A549 (cell line): ENCODE results near the gene NEK4. TPM values are rescaled to one million over a fixed set of nuclear protein-coding genes. Genes with fewer than 3 reads are reported as not detected.

ENCODE experiments used
- ATAC-seq, 2 experiments: fragments of 200-7000 bp in 1 of 2; fragments of >200 bp in 1 of 2; cut with Nextera tagmentation in 1 of 2; cut with Tn5 transposase in 1 of 2; 3 replicates each; pipeline versions ENCODE4 v1.8.0 to v1.9.1; 2018 to 2020; ENCODE audit warnings: mild to moderate bottlenecking in 1 of 2, moderate library complexity in 1 of 2
- CTCF ChIA-PET: fragments of 300-600 bp; sonication (Branson Sonifier 250); formaldehyde crosslinking; extraction: SDS; loops from one replicate; lab custom pipeline; 2021; ENCODE audit warnings: antibody characterized with exemption, inconsistent platforms; lab: Yijun Ruan, JAX
- POLR2A ChIA-PET: fragments of 350-600 bp; formaldehyde crosslinking; extraction: SDS; loops from one replicate; lab custom pipeline; 2021; ENCODE audit warnings: antibody characterized with exemption, inconsistent platforms; lab: Yijun Ruan, JAX
- DNase-seq, 2 experiments: peaks; one replicate each; pipeline versions ENCODE4 v3.0.0 to v3.0.0-alpha.2; 2011 to 2016; ENCODE audit warnings: low read depth in 1 of 2, low spot score in 1 of 2
- FAIRE-seq: peaks from 2 replicates; lab custom pipeline; 2011; peaks lifted over from hg19 to GRCh38; lab: Jason Lieb, UNC
- H3K27ac ChIP-seq, 2 experiments: fragments of >200 bp; sonication (Bioruptor Twin); formaldehyde crosslinking; 3 replicates each; pipeline ENCODE4 v1.5.1; 2016 to 2017
- H3K4me1 ChIP-seq: fragments of >200 bp; sonication (Bioruptor Twin); formaldehyde crosslinking; 3 replicates; pipeline ENCODE4 v1.6.1; 2016
- H3K4me2 ChIP-seq: fragments of >200 bp; sonication (Bioruptor Twin); formaldehyde crosslinking; 3 replicates; pipeline ENCODE4 v1.6.1; 2016
- H3K4me3 ChIP-seq: fragments of >200 bp; sonication (Bioruptor Twin); formaldehyde crosslinking; 3 replicates; pipeline ENCODE4 v1.5.1; 2016
- H3K9me3 ChIP-seq: fragments of >200 bp; sonication (Bioruptor Twin); formaldehyde crosslinking; 3 replicates; pipeline ENCODE4 v1.6.1; 2016
- BCL3 ChIP-seq: fragments of >200 bp; sonication (Bioruptor Twin); formaldehyde crosslinking; IDR thresholded peaks from 3 replicates; pipeline ENCODE4 v1.6.1; 2016
- CBX2 ChIP-seq: fragments of 200-600 bp; sonication (generic); IDR thresholded peaks from 2 replicates; pipeline ENCODE4 v1.6.1; 2016; ENCODE audit warnings: low read depth, mild to moderate bottlenecking, borderline replicate concordance
- CHD4 ChIP-seq: fragments of 200-600 bp; sonication (generic); IDR thresholded peaks from 2 replicates; pipeline ENCODE4 v1.6.1; 2016; ENCODE audit warnings: antibody characterized with exemption, mild to moderate bottlenecking, borderline replicate concordance
- CTCF ChIP-seq: fragments of >200 bp; sonication (Bioruptor Twin); formaldehyde crosslinking; IDR thresholded peaks from 3 replicates; pipeline ENCODE4 v1.5.1; 2016
- E2F6 ChIP-seq: IDR thresholded peaks from 2 replicates; pipeline ENCODE4 v1.6.1; 2012; ENCODE audit warnings: low read depth, borderline replicate concordance
- EHMT2 ChIP-seq: fragments of 200-600 bp; sonication (generic); IDR thresholded peaks from 2 replicates; pipeline ENCODE4 v1.6.1; 2016; ENCODE audit warnings: antibody characterized with exemption, low read depth, mild to moderate bottlenecking, moderate library complexity
- EP300 ChIP-seq, 2 experiments: fragments of >200 bp; sonication (Bioruptor Twin); formaldehyde crosslinking; IDR thresholded peaks; 2 replicates in 1 of 2; 3 replicates in 1 of 2; pipeline ENCODE4 v1.6.1; 2016 to 2017
- ESRRA ChIP-seq: fragments of 150-350 bp; IDR thresholded peaks from 2 replicates; pipeline ENCODE4 v1.6.1; 2014; ENCODE audit warnings: mild to moderate bottlenecking, low read length, borderline replicate concordance
- HDAC2 ChIP-seq: fragments of 200-600 bp; sonication (generic); IDR thresholded peaks from 2 replicates; pipeline ENCODE4 v1.6.1; 2016
- HEYL ChIP-seq: fragments of 250-450 bp; sonication (Bioruptor Pico); IDR thresholded peaks from 2 replicates; pipeline ENCODE4 v1.8.0; 2021; ENCODE audit warnings: mild to moderate bottlenecking, moderate library complexity
- HMGXB4 ChIP-seq: fragments of 250-450 bp; sonication (Bioruptor Pico); IDR thresholded peaks from 2 replicates; pipeline ENCODE4 v1.5.0; 2021; ENCODE audit warnings: mild to moderate bottlenecking, moderate library complexity, borderline replicate concordance
- HOXB5 ChIP-seq: fragments of 250-450 bp; sonication (Bioruptor Pico); IDR thresholded peaks from 2 replicates; pipeline ENCODE4 v1.5.0; 2020; ENCODE audit warnings: mild to moderate bottlenecking, moderate library complexity
- JUN ChIP-seq, 2 experiments: fragments of >200 bp; sonication (Bioruptor Twin); formaldehyde crosslinking; IDR thresholded peaks; 2 replicates in 1 of 2; 3 replicates in 1 of 2; pipeline ENCODE4 v1.6.1; 2016 to 2017
- KDM5A ChIP-seq: fragments of 200-600 bp; sonication (generic); IDR thresholded peaks from 2 replicates; pipeline ENCODE4 v1.6.1; 2016; ENCODE audit warnings: antibody characterized with exemption, mild to moderate bottlenecking
- MAFK ChIP-seq: fragments of 450-650 bp; IDR thresholded peaks from 2 replicates; pipeline ENCODE4 v1.6.1; 2014; ENCODE audit not compliant: partially characterized antibody
- MAZ ChIP-seq: fragments of 150-350 bp; IDR thresholded peaks from 2 replicates; pipeline ENCODE4 v1.6.1; 2014; ENCODE audit warnings: antibody characterized with exemption, low read depth, low read length, borderline replicate concordance
- PBX3 ChIP-seq: IDR thresholded peaks from 2 replicates; pipeline ENCODE4 v1.6.1; 2012
- RAD21 ChIP-seq, 2 experiments: fragments of >200 bp in 1 of 2; sonication (Bioruptor Twin) in 1 of 2; formaldehyde crosslinking in 1 of 2; IDR thresholded peaks in 1 of 2; conservative IDR thresholded peaks in 1 of 2; 2 replicates in 1 of 2; 3 replicates in 1 of 2; pipeline ENCODE4 v1.6.1; 2012 to 2018; ENCODE audit warnings: inconsistent platforms in 1 of 2
- REST ChIP-seq: fragments of 200-600 bp; sonication (generic); IDR thresholded peaks from 2 replicates; pipeline ENCODE4 v1.6.1; 2016; ENCODE audit warnings: antibody characterized with exemption, mild to moderate bottlenecking, moderate library complexity
- SREBF2 ChIP-seq: fragments of 450-650 bp; IDR thresholded peaks from 2 replicates; pipeline ENCODE4 v1.6.1; 2014; ENCODE audit warnings: mild to moderate bottlenecking, moderate library complexity
- TP53 ChIP-seq: fragments of 250-450 bp; sonication (Bioruptor Pico); IDR thresholded peaks from 2 replicates; pipeline ENCODE4 v1.5.0; 2021; ENCODE audit warnings: mild to moderate bottlenecking, moderate library complexity
- USF2 ChIP-seq: fragments of 450-650 bp; IDR thresholded peaks from 2 replicates; pipeline ENCODE4 v1.6.1; 2014; ENCODE audit warnings: antibody characterized with exemption
- WGBS: methylation state at CpG from one replicate; pipeline ENCODE4 v1.1.6; 2017; ENCODE audit errors: missing lambda C conversion rate; 5-methylcytosine and 5-hydroxymethylcytosine counted together
- polyA plus RNA-seq, 4 experiments: library from polyadenylated mRNA; depleted of rRNA in 3 of 4; stranded (reverse); fragments of >200 nt; fragmentation: RNase III in 1 of 4; extraction: RNeasy Plus Mini Kit Qiagen cat#74134 plus additional on column Dnase treatment in 1 of 4; gene quantifications; 2 replicates in 3 of 4; 3 replicates in 1 of 4; pipeline ENCODE4 v1.2.3, GENCODE V29; 2011 to 2017

NEK4 gene
- polyA plus RNA-seq, 2 of the 4 experiments (the other 2 are of a cell fraction): 12.1 to 19.4 TPM

- FAIRE-seq (no peak), DNase-seq (no peak), ATAC-seq (no peak)
- TF ChIP-seq EHMT2: no peak
- no peak for TF ChIP-seq USF2
- TF ChIP-seq HDAC2: no peak
- TF ChIP-seq TP53: no peak
- TF ChIP-seq JUN (IDR thresholded peaks at IDR 0.05): no peak
- no peak for TF ChIP-seq MAFK
- no peak for TF ChIP-seq CTCF
- no peak for TF ChIP-seq HEYL (CRISPR knock-in tag)
- no peak for TF ChIP-seq HOXB5 (CRISPR knock-in tag)
- TF ChIP-seq ESRRA: no peak
- no peak for TF ChIP-seq CBX2
- no peak for TF ChIP-seq MAZ
- no peak for TF ChIP-seq CHD4
- no peak for TF ChIP-seq REST
- TF ChIP-seq E2F6: no peak
- no peak for TF ChIP-seq KDM5A
- Histone ChIP-seq H3K4me1 (peaks cover 36% of the 10 kb centered on the region; the same call in 2 of the 3 replicates), H3K4me2 (peak overlapping the region; percentile 94), H3K4me3 (no peak overlapping the region), H3K9me3 (no peaks in the 10 kb centered on the region), H3K27ac (no peak overlapping the region)
- CTCF ChIA-PET: no interaction called here
- POLR2A ChIA-PET: no interaction called here
- 70% methylated on average over 6 of the region's 6 CpGs for WGBS
Observed at GRCh38 chr3:52688266-52688665, 82.5 kb downstream of the NEK4 start.

GRCh38 chr3:52685709-52686691 is 84.7 kb downstream of the NEK4 start, which contains the start of the genes GNL3 and PBRM1:
TSS of gene GNL3 (plus strand) at chr3:52686032. CDS start at chr3:52686093, 61 bp downstream.
TSS of gene PBRM1 (minus strand) at chr3:52685913.
- DNase-seq: peak; percentile 71 to 96
- peak; percentile 84 to 86 for ATAC-seq
- H3K4me3 ChIP-seq: peak within 1 kb of the TSS; percentile 83
- peaks cover 47% of the 10 kb centered on the region; the same call in 2 of the 3 replicates for H3K4me1 ChIP-seq
- no peaks in the 10 kb centered on the region for H3K9me3 ChIP-seq
- POLR2A ChIA-PET: no interaction called here
- H3K27ac ChIP-seq: peak within 1 kb of the TSS; percentile 99 to 100
- peak within 1 kb of the TSS; percentile 94 for H3K4me2 ChIP-seq
- WGBS: 1% methylated on average over 26 of the region's 82 CpGs
- FAIRE-seq: no peak
- CTCF ChIA-PET: interaction anchor here (0.9 kb wide), 2 partner anchors 10 to 214 kb away, joined by 3 to 4 read pairs; no protein-coding TSS in a partner anchor
- no peak for TF ChIP-seq PBX3
- no peak for TF ChIP-seq HDAC2
- no peak for TF ChIP-seq HMGXB4 (CRISPR knock-in tag)
- no peak for TF ChIP-seq HOXB5 (CRISPR knock-in tag)
- TF ChIP-seq SREBF2: no peak
- TF ChIP-seq RAD21 (conservative IDR thresholded peaks at IDR 0.05 in 1 of 2, IDR thresholded peaks at IDR 0.05 in 1 of 2): no peak
- no peak for TF ChIP-seq EP300 (IDR thresholded peaks at IDR 0.05)
- peak; percentile 95 for TF ChIP-seq BCL3
- TF ChIP-seq E2F6: no peak; the same call in 1 of the 2 replicates
